Stomach (tissue), 9 donors: Measurements from ENCODE around the gene XXYLT1. TPM values are rescaled to one million over a fixed set of nuclear protein-coding genes. Genes with fewer than 3 reads are reported as not detected.

ENCODE experiments used
- DNase-seq, 2 donors: peaks; one replicate each; pipeline versions ENCODE4 v3.0.0 to v3.0.0-alpha.2; 2013 to 2019
- H3K27ac ChIP-seq, 5 donors: fragments of 200-600 bp in 4 of 5; sonication (generic) in 4 of 5; one replicate each; pipeline ENCODE4 v1.5.1; 2013 to 2019; ENCODE audit warnings: mild to moderate bottlenecking in 1 of 5, moderate library complexity in 1 of 5
- H3K27me3 ChIP-seq, 3 donors: fragments of 200-600 bp; sonication (generic); one replicate each; pipeline ENCODE4 v1.5.1; 2017 to 2019; ENCODE audit warnings: mixed run types in 1 of 3
- H3K36me3 ChIP-seq, 4 donors: fragments of 200-600 bp; sonication (generic); 1 replicate in 3 of 4; 2 replicates in 1 of 4; pipeline ENCODE4 v1.5.1; 2016 to 2019
- H3K4me1 ChIP-seq, 4 donors: fragments of 200-600 bp; sonication (generic); one replicate each; pipeline ENCODE4 v1.5.1; 2016 to 2019
- H3K4me3 ChIP-seq, 4 donors: fragments of 200-600 bp; sonication (generic) in 3 of 4; one replicate each; pipeline ENCODE4 v1.5.1; 2016 to 2019; ENCODE audit warnings: mild to moderate bottlenecking in 1 of 4
- H3K9me3 ChIP-seq, 4 donors: fragments of 200-600 bp; sonication (generic); one replicate each; pipeline ENCODE4 v1.5.1; 2016 to 2019
- EP300 ChIP-seq: sonication (generic); formaldehyde crosslinking; IDR thresholded peaks from one replicate; pipeline ENCODE4 v1.6.1; 2017; ENCODE audit warnings: antibody characterized with exemption
- POLR2A ChIP-seq, 4 donors: fragments of 450-650 bp; IDR thresholded peaks; one replicate each; pipeline ENCODE4 v1.6.1; 2016; ENCODE audit warnings: antibody characterized with exemption in 4 of 4, control low read depth in 2 of 4, mild to moderate bottlenecking in 1 of 4, moderate library complexity in 1 of 4
- POLR2AphosphoS5 ChIP-seq, 3 donors: sonication (generic); formaldehyde crosslinking; IDR thresholded peaks; one replicate each; pipeline ENCODE4 v1.6.1; 2016; ENCODE audit warnings: antibody characterized with exemption in 3 of 3
- WGBS, 5 donors: extraction: QIAGEN DNeasy Blood & Tissue Kit in 3 of 5; methylation state at CpG; one replicate each; pipeline versions ENCODE4 v1.1.5 to v1.1.7; 2013 to 2018; 5-methylcytosine and 5-hydroxymethylcytosine counted together
- intact Hi-C: fragments of 100-400 bp; cut with DNase I; formaldehyde crosslinking; loops from one replicate; pipeline ENCODE4 v1.15.1; 2023; ENCODE audit warnings: low total_unique reads
- polyA plus RNA-seq, 3 donors: library from polyadenylated mRNA; stranded (reverse); fragments of 200-250 nt; gene quantifications; one replicate each; pipeline ENCODE4 v1.2.3, GENCODE V29; 2013
- total RNA-seq, 5 donors: library from RNA; depleted of rRNA; stranded (reverse); fragments of >200 nt; gene quantifications; one replicate each; pipeline versions ENCODE4 v1.1.0 to v1.2.3, GENCODE V29; 2014 to 2016
- TF ChIP-seq, protein P1 (sequence below), 7 experiments: fragments of 450-650 bp in 4 of 7; fragments of 200-600 bp in 3 of 7; sonication (generic) in 3 of 7; IDR thresholded peaks; one replicate each; pipeline ENCODE4 v1.5.1; 2016 to 2019; ENCODE audit warnings: antibody characterized with exemption in 7 of 7, control low read depth in 2 of 7, mild to moderate bottlenecking in 1 of 7
- donor health status: healthy with polysubstance abuse.
- donor health status: Bipolar disorder and iron deficiency.
- donor health status: healthy.

Gene XXYLT1
- total and polyA plus RNA-seq, 8 donors = 2.1 to 41.5 (median 11.4) TPM; not detected in 1

DNA sequence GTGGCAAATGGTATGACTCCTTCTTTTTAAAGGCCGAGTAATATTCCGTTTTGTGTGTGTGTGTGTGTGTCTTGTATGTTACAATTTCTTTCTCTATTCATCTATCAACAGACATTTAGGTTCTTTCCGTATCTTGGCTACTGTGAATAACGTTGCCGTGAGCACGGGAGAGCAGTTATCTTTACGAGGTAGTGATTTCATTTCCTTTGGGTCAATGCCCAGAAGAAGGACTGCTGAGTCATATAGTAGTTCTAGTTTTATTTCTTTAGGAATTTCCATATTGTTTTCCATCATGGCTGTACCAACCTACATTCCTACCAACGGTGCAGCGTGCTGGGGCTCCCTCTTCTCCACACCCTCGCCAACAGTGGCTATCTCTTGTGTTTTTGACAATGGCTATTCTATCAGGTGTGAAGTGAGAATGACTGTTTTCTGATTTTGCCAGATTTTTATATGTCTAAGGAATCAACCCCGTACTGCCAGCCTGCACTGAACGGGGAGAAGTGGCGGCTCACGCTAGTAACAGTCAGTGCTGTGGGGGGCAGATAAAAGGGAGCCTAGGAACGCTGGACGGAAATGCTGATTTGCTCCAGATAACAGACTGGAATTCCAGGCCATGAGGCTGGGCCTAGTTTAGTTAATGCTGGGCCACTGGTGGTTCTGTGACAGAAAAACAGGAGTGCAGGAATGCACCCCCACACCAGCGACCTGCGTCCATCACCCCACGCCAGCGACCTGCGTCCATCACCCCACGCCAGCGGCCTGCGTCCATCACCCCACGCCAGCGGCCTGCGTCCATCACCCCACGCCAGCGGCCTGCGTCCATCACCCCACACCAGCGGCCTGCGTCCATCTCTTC, 168.1 kb downstream of the XXYLT1 start:
- intact Hi-C loops = no loop called here
- WGBS, 5 donors = 77 to 80% (median 78%) methylated on average over 32 of the region's 32 CpGs
- H3K27ac ChIP-seq = peak overlapping the region in 2 of 5 donors; percentile 25 to 39
- H3K36me3 ChIP-seq = no peaks in the 10 kb centered on the region
- H3K9me3 ChIP-seq = no peaks in the 10 kb centered on the region
- peak in 1 of 2 donors; percentile 66 for DNase-seq
- no peak overlapping the region for H3K4me3 ChIP-seq
- no peaks in the 10 kb centered on the region for H3K27me3 ChIP-seq
- H3K4me1 ChIP-seq = peaks cover 10 to 31% (median 18%) of the 10 kb centered on the region in 4 donors
- peak in 2 of 3 donors; percentile 21 to 80 for TF ChIP-seq POLR2AphosphoS5 (IDR thresholded peaks at IDR 0.05)
- TF ChIP-seq EP300 = no peak
- TF ChIP-seq, protein P1, sequence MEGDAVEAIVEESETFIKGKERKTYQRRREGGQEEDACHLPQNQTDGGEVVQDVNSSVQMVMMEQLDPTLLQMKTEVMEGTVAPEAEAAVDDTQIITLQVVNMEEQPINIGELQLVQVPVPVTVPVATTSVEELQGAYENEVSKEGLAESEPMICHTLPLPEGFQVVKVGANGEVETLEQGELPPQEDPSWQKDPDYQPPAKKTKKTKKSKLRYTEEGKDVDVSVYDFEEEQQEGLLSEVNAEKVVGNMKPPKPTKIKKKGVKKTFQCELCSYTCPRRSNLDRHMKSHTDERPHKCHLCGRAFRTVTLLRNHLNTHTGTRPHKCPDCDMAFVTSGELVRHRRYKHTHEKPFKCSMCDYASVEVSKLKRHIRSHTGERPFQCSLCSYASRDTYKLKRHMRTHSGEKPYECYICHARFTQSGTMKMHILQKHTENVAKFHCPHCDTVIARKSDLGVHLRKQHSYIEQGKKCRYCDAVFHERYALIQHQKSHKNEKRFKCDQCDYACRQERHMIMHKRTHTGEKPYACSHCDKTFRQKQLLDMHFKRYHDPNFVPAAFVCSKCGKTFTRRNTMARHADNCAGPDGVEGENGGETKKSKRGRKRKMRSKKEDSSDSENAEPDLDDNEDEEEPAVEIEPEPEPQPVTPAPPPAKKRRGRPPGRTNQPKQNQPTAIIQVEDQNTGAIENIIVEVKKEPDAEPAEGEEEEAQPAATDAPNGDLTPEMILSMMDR (IDR thresholded peaks at IDR 0.05) = no peak
- no peak for TF ChIP-seq POLR2A (IDR thresholded peaks at IDR 0.05)

DNA sequence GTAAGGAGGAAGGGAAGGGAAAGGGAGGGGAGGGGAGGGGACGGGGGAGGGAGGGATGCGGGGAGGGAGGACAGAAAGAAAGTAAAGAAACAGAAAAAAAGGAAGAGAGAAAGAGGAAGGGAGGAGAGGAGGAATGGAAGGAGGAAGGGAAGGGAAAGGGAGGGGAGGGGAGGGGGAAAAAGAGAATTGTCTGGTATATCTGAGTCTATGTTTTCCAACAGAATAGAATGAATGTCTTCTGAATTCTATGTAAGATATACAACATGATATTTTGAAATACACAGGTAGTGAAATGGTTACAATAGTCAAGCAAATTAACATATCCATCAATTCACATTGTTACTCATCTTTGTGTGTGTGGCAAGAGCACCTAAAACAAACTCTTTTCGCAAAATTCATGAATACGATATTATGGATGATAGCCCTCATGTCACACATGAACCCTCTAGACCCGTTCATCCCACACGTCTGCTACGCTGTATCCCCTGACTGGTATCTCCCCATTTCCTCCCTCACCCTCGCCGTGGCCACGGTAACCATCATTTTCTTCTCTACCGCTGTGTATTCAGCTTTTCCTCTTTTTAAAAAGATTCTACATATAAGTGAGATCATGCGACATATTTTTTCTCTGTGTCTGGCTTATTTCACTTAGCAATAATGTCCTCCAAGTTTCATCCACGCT, 168.9 kb downstream of the XXYLT1 start:
- DNase-seq = no peak
- H3K9me3 ChIP-seq = no peaks in the 10 kb centered on the region
- peaks cover 10 to 31% (median 18%) of the 10 kb centered on the region in 4 donors for H3K4me1 ChIP-seq
- H3K36me3 ChIP-seq = no peaks in the 10 kb centered on the region
- TF ChIP-seq, protein P1 (IDR thresholded peaks at IDR 0.05) = no peak
- TF ChIP-seq EP300 (no peak), POLR2A (IDR thresholded peaks at IDR 0.05) (no peak), POLR2AphosphoS5 (IDR thresholded peaks at IDR 0.05) (no peak)
- H3K27ac ChIP-seq = peak overlapping the region in 2 of 5 donors; percentile 25 to 70
- WGBS, 5 donors = 82 to 93% (median 89%) methylated on average over 13 of the region's 13 CpGs
- no peak overlapping the region for H3K4me3 ChIP-seq
- intact Hi-C loops = no loop called here
- H3K27me3 ChIP-seq = no peaks in the 10 kb centered on the region

DNA sequence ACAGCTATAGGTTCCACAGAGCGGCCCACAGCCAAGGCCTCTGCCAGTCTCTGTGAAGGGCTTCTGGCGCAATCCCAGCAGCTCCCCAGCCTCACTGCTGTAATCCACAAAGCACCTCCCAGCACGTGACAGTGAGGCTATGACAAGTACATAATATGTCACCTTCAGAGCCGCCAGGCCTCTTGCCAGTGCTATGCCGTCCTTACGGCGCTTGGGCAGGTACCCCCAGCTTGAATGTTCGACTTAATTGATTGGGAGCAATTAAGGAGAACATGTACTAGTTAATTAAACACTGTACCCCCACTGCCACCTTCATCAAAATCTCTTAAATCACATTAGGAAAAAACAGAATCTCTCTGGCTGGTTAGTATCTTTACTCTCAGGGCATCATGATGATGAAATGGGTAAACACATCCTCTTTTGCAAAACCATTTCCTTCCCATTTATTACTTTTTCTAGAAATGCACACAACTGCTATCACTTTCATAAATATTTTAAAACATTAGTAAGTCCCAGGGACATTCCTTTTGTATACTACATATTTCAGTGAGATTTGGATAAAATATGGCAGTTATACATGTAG, 169.9 kb downstream of the XXYLT1 start:
- no peaks in the 10 kb centered on the region for H3K36me3 ChIP-seq
- DNase-seq = peak; percentile 50 to 68
- intact Hi-C loops = no loop called here
- TF ChIP-seq EP300 (no peak), POLR2AphosphoS5 (IDR thresholded peaks at IDR 0.05) (no peak), POLR2A (IDR thresholded peaks at IDR 0.05) (no peak)
- TF ChIP-seq, protein P1 (IDR thresholded peaks at IDR 0.05) = no peak
- no peak overlapping the region for H3K4me3 ChIP-seq
- H3K27ac ChIP-seq = peak overlapping the region in 3 of 5 donors; percentile 33 to 70 (median 48)
- no peaks in the 10 kb centered on the region for H3K27me3 ChIP-seq
- H3K4me1 ChIP-seq = peaks cover 3 to 24% (median 11%) of the 10 kb centered on the region in 4 donors
- 60 to 89% (median 82%) methylated on average over 7 to 8 of the region's 8 CpGs for WGBS, 5 donors
- no peaks in the 10 kb centered on the region for H3K9me3 ChIP-seq
